GM21619 (cell line): Measurements from ENCODE around the gene MADCAM1.
"Not testable (repeated sequence)": the region's sequence is repeated elsewhere in the genome, so short reads cannot be mapped to it uniquely, and the experiment has no call there.

Experiments
- ATAC-seq: cut with Tn5 transposase; IDR thresholded peaks from one replicate; pipeline ENCODE4 v1.9.1; 2021; ENCODE audit not compliant: unreplicated experiment

Gene MADCAM1

GRCh38 chr19:496112-496665, at the start of gene MADCAM1:
Gene MADCAM1 (plus strand): TSS chr19:496486. CDS start chr19:496500, 14 bp downstream.
- ATAC-seq, result no peak

GRCh38 chr19:447064-447426, 49.2 kb upstream of the MADCAM1 start:
- no peak for ATAC-seq

- no peak for ATAC-seq
Measured at GRCh38 chr19:447816-448560, 48.3 kb upstream of the MADCAM1 start.

- no peak for ATAC-seq
Measured at GRCh38 chr19:449916-450315, 46.4 kb upstream of the MADCAM1 start.

GRCh38 chr19:450912-451481, 45.3 kb upstream of the MADCAM1 start:
- ATAC-seq, result not testable (repeated sequence)

- ATAC-seq, result no peak
Measured at GRCh38 chr19:452829-453228, 43.5 kb upstream of the MADCAM1 start.

- no peak for ATAC-seq
Measured at GRCh38 chr19:453606-454005, 42.7 kb upstream of the MADCAM1 start.

- ATAC-seq, result no peak
Measured at GRCh38 chr19:455031-455705, 41.1 kb upstream of the MADCAM1 start.

- ATAC-seq, result no peak
Measured at GRCh38 chr19:455851-456546, 40.3 kb upstream of the MADCAM1 start.

- ATAC-seq, result no peak
Measured at GRCh38 chr19:456547-457110, 39.7 kb upstream of the MADCAM1 start.

- ATAC-seq, result no peak
Measured at GRCh38 chr19:457636-458035, 38.6 kb upstream of the MADCAM1 start.

GRCh38 chr19:458091-459042, 37.9 kb upstream of the MADCAM1 start:
- ATAC-seq, result no peak

GRCh38 chr19:459724-460511, 36.4 kb upstream of the MADCAM1 start:
- ATAC-seq, result no peak

- no peak for ATAC-seq
Measured at GRCh38 chr19:460877-461720, 35.2 kb upstream of the MADCAM1 start, which contains the start of gene SHC2. Gene SHC2 (minus strand): TSS chr19:461033. CDS start chr19:460996, 37 bp downstream.

GRCh38 chr19:461721-462551, 34.4 kb upstream of the MADCAM1 start:
- no peak for ATAC-seq

GRCh38 chr19:463483-464207, 32.6 kb upstream of the MADCAM1 start:
- no peak for ATAC-seq

- no peak for ATAC-seq
Measured at GRCh38 chr19:464208-464545, 32.1 kb upstream of the MADCAM1 start.
